Measurements from ENCODE around the gene KRT84.
A peak's percentile ranks its signal among the peaks of the same experiment; 100 is the strongest.

- TF ChIP-seq CTCF (conservative IDR thresholded peaks at IDR 0.05) (peak; percentile 56), EZH2 (IDR thresholded peaks at IDR 0.05; ENCODE audit: low read depth) (no peak)
These were observed 5.2 kb downstream of the KRT84 start for GRCh38 chr12:52380271-52380694.
